Coronary artery (tissue), 2 donors: ENCODE measurements around the gene CATSPERE.
"Not testable (repeated sequence)": the region's sequence is repeated elsewhere in the genome, so short reads cannot be mapped to it uniquely, and the experiment has no call there.

Experiments used
- DNase-seq: peaks from one replicate; pipeline ENCODE4 v3.0.0-alpha.2; 2017; ENCODE audit warnings: low spot score
- H3K27ac ChIP-seq, 2 donors: fragments of 200-600 bp; sonication (generic); one replicate each; pipeline ENCODE4 v1.5.1; 2016 to 2019
- H3K4me3 ChIP-seq: fragments of 200-600 bp; sonication (generic); 2 replicates; pipeline ENCODE4 v1.5.1; 2016; ENCODE audit warnings: mild to moderate bottlenecking, moderate library complexity
- TF ChIP-seq, protein P1 (sequence below): fragments of 200-600 bp; sonication (generic); IDR thresholded peaks from one replicate; pipeline ENCODE4 v1.5.1; 2019; ENCODE audit warnings: antibody characterized with exemption

The CATSPERE gene

DNA sequence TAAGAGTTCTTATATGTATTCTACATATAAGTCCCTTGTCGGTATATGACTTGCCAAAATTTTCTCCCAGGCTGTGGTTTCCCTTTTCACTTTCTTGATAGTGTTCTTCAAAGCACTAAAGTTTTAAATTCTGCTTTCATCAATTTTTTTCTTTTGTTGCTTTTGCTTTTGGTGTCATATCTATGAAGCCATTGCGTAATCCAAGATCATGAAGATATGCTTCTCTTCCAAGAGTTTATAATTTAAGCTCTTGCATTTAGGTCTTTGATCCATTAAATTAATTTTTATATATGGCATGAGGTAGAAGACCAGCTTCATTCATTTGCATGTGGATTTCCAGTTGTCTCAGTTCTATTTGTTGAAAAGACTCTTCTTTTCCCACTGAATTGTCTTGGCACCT, 214.1 kb downstream of the CATSPERE start:
- Histone ChIP-seq H3K27ac (no peak overlapping the region), H3K4me3 (no peak overlapping the region)
- TF ChIP-seq, protein P1, sequence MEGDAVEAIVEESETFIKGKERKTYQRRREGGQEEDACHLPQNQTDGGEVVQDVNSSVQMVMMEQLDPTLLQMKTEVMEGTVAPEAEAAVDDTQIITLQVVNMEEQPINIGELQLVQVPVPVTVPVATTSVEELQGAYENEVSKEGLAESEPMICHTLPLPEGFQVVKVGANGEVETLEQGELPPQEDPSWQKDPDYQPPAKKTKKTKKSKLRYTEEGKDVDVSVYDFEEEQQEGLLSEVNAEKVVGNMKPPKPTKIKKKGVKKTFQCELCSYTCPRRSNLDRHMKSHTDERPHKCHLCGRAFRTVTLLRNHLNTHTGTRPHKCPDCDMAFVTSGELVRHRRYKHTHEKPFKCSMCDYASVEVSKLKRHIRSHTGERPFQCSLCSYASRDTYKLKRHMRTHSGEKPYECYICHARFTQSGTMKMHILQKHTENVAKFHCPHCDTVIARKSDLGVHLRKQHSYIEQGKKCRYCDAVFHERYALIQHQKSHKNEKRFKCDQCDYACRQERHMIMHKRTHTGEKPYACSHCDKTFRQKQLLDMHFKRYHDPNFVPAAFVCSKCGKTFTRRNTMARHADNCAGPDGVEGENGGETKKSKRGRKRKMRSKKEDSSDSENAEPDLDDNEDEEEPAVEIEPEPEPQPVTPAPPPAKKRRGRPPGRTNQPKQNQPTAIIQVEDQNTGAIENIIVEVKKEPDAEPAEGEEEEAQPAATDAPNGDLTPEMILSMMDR: no peak
- no peak for DNase-seq

DNA sequence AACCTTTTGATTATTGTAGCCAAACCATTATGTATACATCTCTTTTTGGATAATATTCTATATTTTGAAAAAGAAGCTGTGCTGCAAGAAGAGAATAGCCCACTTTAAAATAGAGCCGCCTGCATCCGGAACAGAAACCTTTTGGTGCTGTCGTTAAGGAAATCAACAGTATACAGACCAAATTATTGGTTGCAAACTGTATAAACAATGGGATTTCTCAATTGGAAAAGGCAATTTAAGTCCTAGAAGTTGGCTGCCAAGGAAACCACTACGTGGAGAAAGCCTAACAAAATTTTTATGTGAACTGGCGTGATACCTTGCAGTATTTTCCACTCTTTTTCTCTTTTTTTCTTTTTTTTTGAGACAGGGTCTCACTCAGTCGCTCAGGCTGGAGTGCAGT, 217.6 kb downstream of the CATSPERE start:
- no peak overlapping the region for H3K27ac ChIP-seq
- TF ChIP-seq, protein P1: no peak
- DNase-seq: no peak
- no peak overlapping the region for H3K4me3 ChIP-seq

DNA sequence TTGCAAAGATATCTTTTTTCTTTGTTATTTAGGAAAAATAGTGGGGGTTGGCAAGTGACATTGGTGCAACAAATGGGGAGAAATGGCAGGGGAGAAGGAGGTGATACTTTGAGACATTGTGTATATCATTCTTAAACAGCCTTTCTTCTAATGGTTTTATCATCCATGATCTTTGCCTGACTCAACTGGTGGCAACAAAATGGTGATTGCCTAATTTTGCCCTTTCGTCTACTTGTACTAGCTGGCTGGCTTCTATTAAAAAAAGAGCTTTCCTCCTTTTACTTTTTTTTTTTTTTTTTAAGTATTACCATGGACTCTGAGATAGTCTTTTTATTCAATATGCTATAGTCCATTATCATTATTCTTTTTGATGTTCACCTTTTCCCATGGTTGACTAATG, 219.6 kb downstream of the CATSPERE start:
- Histone ChIP-seq H3K27ac (no peak overlapping the region), H3K4me3 (no peak overlapping the region)
- DNase-seq: no peak
- TF ChIP-seq, protein P1: no peak

DNA sequence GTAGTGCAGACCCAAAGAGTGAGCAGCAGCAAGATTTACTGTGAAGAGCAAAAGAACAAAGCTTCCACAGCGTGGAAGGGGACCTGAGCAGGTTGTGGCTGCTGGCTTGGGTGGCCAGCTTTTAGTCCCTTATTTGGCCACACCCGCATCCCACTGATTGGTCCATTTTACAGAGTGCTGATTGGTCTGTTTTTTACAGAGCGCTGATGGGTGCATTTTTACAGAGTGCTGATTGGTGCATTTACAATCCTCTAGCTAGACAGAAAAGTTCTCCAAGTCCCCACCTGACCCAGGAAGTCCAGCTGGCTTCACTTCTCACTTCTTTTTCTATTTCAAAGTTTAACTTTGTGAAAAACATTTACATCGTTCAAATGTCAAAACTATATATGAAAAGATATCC, 221.0 kb downstream of the CATSPERE start:
- H3K27ac ChIP-seq, DNase-seq, H3K4me3 ChIP-seq: not testable (repeated sequence)
